Left lung (tissue), 10 donors: ENCODE measurements around the gene INPP5A. TPM values are rescaled to one million over a fixed set of nuclear protein-coding genes. Genes with fewer than 3 reads are reported as not detected.
"Not testable (repeated sequence)": the region's sequence is repeated elsewhere in the genome, so short reads cannot be mapped to it uniquely, and the experiment has no call there.

Experiments used
- ATAC-seq: fragments of 200-7000 bp; cut with Tn5 transposase; one replicate; pipeline ENCODE4 v1.9.1; 2020; ENCODE audit warnings: moderate library complexity
- DNase-seq, 4 donors: peaks; one replicate each; pipeline ENCODE4 v3.0.0-alpha.2; 2013 to 2020
- H3K27ac ChIP-seq, 2 donors: fragments of 200-600 bp; sonication (generic) in 1 of 2; one replicate each; pipeline versions ENCODE4 v1.5.0 to v1.8.0; 2020 to 2021
- H3K27me3 ChIP-seq, 2 donors: fragments of 200-600 bp; sonication (generic) in 1 of 2; one replicate each; pipeline versions ENCODE4 v1.5.0 to v1.8.0; 2020 to 2021
- H3K36me3 ChIP-seq, 2 donors: fragments of 200-600 bp; sonication (generic) in 1 of 2; one replicate each; pipeline versions ENCODE4 v1.5.0 to v1.8.0; 2020 to 2021
- H3K4me1 ChIP-seq, 2 donors: fragments of 200-600 bp; one replicate each; pipeline ENCODE4 v1.8.0; 2021
- H3K4me3 ChIP-seq, 2 donors: fragments of 200-600 bp; sonication (generic) in 1 of 2; one replicate each; pipeline versions ENCODE4 v1.5.0 to v1.8.0; 2020 to 2021; ENCODE audit warnings: mild to moderate bottlenecking in 1 of 2
- H3K9me3 ChIP-seq, 2 donors: fragments of 200-600 bp; sonication (generic) in 1 of 2; one replicate each; pipeline versions ENCODE4 v1.5.0 to v1.8.0; 2020 to 2021
- intact Hi-C, 2 donors: fragments of 100-400 bp; cut with DNase I; formaldehyde crosslinking; loops; one replicate each; pipeline versions ENCODE4 v1.11.2 to v1.14.2; 2022
- polyA plus RNA-seq, 6 donors: library from polyadenylated mRNA; unstranded; fragments of 120-200 nt; gene quantifications; one replicate each; pipeline ENCODE4 v1.2.1, GENCODE V29; 2013; ENCODE audit not compliant: insufficient read length in 6 of 6
- total RNA-seq, 2 donors: library from RNA; stranded (reverse); fragmentation: NEBNext Ultra II Directional; extraction: Animal tissue kit (Norgen Biotek cat#: 25700); gene quantifications; one replicate each; pipeline ENCODE4 v1.2.1, GENCODE V29; 2021
- TF ChIP-seq, protein P1 (sequence below), 2 donors: fragments of 200-600 bp; sonication (generic) in 1 of 2; IDR thresholded peaks; one replicate each; pipeline versions ENCODE4 v1.5.0 to v1.8.0; 2021; ENCODE audit warnings: antibody characterized with exemption in 2 of 2
- donor health status: DM: no; HTN: yes; CAD: no.
- donor health status: DM: no; HTN: no; CAD: no.

Gene INPP5A
- total and polyA plus RNA-seq, 8 donors: 32.0 to 44.0 (median 36.8) TPM

DNA sequence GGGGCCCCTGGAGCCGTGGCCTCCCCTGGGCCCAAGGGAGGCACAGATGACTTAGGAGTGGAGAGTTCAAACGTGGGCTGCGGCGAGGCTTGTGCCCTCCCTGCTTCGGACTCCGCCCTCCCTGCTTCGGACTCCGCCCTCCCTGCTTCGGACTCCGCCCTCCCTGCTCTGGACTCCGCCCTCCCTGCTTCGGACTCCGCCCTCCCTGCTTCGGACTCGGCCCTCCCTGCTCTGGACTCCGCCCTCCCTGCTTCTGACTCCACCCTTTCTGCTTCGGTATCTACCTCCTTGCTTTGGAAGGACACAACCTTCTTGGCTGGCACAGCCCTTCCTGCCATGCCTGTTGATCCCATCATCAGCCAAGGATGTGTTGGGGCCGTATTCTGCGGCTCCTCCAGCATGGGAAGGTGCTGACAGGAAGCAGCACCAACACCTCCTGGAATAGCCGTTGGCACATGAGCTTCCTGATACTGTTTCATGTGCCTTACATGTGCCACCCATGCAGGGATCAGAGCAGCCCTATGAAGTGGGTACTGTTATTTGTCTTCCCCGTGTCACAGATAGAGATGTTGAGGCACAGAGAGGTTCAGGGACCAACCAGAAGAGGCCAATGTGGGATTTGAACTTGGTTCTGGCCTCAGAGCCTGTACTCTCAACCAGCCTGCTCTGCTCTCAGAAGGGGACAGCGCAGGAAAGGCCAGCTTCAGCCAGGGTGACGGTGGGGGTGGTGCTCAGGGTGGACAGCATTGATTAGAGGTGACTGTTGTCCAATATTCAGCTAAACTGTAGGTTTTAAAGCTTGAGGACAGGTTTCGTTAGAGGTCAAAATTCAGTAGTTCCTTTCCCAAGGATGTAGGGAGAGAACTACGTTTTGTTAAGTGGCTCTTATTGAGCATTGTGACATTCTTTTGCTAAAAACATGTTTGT is 133.9 kb downstream of the INPP5A start:
- intact Hi-C loops: no loop called here
- H3K9me3 ChIP-seq: no peaks in the 10 kb centered on the region
- peaks cover 5 to 8% of the 10 kb centered on the region in 2 donors for H3K4me1 ChIP-seq
- no peak for ATAC-seq
- TF ChIP-seq, protein P1, sequence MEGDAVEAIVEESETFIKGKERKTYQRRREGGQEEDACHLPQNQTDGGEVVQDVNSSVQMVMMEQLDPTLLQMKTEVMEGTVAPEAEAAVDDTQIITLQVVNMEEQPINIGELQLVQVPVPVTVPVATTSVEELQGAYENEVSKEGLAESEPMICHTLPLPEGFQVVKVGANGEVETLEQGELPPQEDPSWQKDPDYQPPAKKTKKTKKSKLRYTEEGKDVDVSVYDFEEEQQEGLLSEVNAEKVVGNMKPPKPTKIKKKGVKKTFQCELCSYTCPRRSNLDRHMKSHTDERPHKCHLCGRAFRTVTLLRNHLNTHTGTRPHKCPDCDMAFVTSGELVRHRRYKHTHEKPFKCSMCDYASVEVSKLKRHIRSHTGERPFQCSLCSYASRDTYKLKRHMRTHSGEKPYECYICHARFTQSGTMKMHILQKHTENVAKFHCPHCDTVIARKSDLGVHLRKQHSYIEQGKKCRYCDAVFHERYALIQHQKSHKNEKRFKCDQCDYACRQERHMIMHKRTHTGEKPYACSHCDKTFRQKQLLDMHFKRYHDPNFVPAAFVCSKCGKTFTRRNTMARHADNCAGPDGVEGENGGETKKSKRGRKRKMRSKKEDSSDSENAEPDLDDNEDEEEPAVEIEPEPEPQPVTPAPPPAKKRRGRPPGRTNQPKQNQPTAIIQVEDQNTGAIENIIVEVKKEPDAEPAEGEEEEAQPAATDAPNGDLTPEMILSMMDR (IDR thresholded peaks at IDR 0.05): no peak
- no peaks in the 10 kb centered on the region for H3K27me3 ChIP-seq
- H3K36me3 ChIP-seq: no peaks in the 10 kb centered on the region
- peak in 2 of 4 donors; percentile 19 to 61 for DNase-seq
- H3K27ac ChIP-seq: no peak overlapping the region
- no peak overlapping the region for H3K4me3 ChIP-seq

DNA sequence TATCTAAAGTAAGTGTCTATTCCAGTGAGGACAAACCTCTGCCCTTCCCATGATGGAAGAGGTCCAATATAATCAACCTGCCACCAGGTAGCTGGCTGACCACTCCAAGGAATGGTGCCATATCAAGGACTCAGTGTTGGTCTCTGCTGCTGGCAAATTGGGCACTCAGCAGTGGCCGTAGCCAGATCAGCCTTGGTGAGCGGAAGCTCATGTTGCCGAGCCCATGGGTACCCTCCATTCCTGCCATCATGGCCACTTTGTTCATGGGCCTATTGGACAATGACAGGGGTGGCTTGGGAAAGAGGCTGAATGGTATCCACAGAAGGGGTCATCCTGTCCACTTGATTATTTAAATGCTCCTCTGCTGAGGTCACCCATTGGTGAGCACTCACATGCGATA is 136.2 kb downstream of the INPP5A start:
- H3K4me3 ChIP-seq, H3K27me3 ChIP-seq, intact Hi-C loops, H3K27ac ChIP-seq, H3K4me1 ChIP-seq, H3K36me3 ChIP-seq, ATAC-seq, H3K9me3 ChIP-seq: not testable (repeated sequence)
- DNase-seq: peak in 1 of 4 donors; percentile 7

DNA sequence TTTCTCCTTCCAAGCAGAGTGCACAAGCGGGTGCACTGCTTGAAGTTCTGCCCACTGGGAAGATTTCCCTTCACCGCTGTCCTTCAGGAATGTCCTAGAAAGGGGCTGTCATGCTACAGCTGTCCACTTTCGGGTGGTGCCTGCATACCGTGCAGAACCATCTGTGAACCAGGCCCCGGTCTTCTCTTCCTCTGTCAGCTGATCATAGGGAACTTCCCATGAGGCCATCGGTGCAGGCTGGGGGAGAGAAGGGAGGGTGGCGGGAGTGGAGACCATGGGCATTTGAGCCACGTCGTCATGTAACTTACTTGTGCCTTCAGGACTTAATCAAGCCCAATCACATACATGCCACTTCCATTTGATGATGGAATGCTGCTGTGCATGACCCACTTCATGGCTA is 136.7 kb downstream of the INPP5A start:
- ATAC-seq: no peak
- TF ChIP-seq, protein P1 (IDR thresholded peaks at IDR 0.05): no peak

DNA sequence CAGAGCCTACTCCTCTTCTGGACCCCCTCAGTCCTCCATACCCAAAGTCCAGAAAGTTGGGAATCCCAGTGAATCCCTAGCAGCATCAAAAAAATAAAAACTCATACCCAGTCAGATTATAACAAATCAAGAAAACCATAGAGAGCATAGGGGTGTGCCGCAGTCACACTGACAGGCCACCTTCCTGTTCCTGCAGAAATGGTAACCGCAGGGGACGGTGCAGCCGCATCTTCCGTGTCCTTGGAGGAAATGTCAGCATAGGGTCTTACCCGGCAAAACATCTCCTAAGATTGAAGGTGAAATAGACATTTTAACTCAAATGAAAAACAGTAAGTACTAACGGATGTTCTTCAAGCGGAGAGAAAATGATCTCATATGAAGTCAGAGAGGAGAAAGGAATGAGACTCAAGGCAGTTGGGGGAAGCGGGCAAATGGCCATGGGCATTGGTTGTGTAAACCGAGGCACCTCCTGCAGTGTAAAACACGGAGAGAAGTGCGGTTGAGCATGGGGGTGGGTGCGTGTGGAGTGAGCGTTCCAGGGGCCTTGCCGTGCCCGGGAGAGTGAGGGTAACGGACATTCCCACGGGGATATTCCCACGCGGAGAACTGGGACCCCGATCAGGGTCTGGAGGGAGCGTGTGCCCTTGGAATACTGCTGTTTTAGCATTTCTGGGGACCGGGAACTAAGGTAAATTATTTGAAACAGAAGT is 137.6 kb downstream of the INPP5A start:
- ATAC-seq (no peak), DNase-seq (peak in 2 of 4 donors; percentile 14 to 33)
- TF ChIP-seq, protein P1 (IDR thresholded peaks at IDR 0.05): no peak

More for the DNA sequence above, 136.7 kb downstream of the INPP5A start:
- Histone ChIP-seq H3K9me3 (no peaks in the 10 kb centered on the region), H3K27me3 (no peaks in the 10 kb centered on the region), H3K4me1 (no peaks in the 10 kb centered on the region), H3K4me3 (no peak overlapping the region), H3K27ac (no peak overlapping the region), H3K36me3 (no peaks in the 10 kb centered on the region)
- peak in 2 of 4 donors; percentile 18 to 30 for DNase-seq
- intact Hi-C loops: no loop called here

DNA sequence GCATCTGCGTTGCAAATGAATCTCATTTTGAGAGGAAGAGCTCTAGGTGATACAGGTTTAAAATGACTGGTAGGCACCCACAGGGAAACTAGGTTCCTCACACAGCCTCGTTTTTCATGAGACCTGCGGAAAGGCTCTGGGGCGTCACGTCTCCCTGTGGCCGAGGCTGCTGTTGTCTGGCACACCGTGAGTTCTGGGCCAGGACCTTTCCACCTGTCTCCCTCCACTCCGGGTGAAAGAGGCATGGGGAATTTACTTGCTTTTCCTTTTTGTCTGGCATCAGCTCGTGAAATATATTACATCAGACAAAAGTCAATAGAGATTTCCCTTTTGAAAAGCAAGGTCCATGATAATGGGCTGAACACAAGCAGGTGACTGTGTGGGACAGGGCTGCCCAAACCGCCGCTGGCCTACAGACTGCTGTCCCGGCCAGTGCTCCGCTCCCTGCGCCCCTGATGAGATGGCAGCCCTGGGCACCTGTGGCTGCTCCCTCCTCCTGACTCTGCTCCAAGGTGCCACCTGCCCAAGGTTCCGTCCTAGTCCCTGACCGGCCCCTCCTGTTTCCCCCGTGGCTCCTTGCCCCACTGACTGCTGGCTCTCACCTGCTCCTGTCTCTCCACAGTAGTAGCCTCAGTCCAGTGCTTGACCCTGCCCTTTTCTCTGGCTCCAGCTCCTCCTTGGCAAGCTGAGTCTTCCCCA is 138.8 kb downstream of the INPP5A start:
- intact Hi-C loops: no loop called here
- H3K4me1 ChIP-seq: no peaks in the 10 kb centered on the region
- DNase-seq (peak in 2 of 4 donors; percentile 19 to 65), ATAC-seq (no peak)
- H3K9me3 ChIP-seq: no peaks in the 10 kb centered on the region
- no peaks in the 10 kb centered on the region for H3K27me3 ChIP-seq
- H3K36me3 ChIP-seq: no peaks in the 10 kb centered on the region
- no peak overlapping the region for H3K4me3 ChIP-seq
- no peak overlapping the region for H3K27ac ChIP-seq
- TF ChIP-seq, protein P1 (IDR thresholded peaks at IDR 0.05): no peak

More for the DNA sequence above, 137.6 kb downstream of the INPP5A start:
- no peak overlapping the region for H3K27ac ChIP-seq
- no peak overlapping the region for H3K4me3 ChIP-seq
- no peaks in the 10 kb centered on the region for H3K4me1 ChIP-seq
- intact Hi-C loops: no loop called here
- no peaks in the 10 kb centered on the region for H3K27me3 ChIP-seq
- no peaks in the 10 kb centered on the region for H3K36me3 ChIP-seq
- no peaks in the 10 kb centered on the region for H3K9me3 ChIP-seq
